Right lobe of liver (tissue), 4 donors: ENCODE measurements around the gene FDCSP.

Experiments
- POLR2A ChIP-seq: fragments of 450-650 bp; IDR thresholded peaks from one replicate; pipeline ENCODE4 v1.6.1; 2017; ENCODE audit warnings: antibody characterized with exemption, mild to moderate bottlenecking
- TF ChIP-seq, protein P1 (sequence below), 4 donors: fragments of 200-600 bp in 3 of 4; fragments of 450-650 bp in 1 of 4; IDR thresholded peaks; one replicate each; pipeline versions ENCODE4 v1.5.1 to v1.8.0; 2016 to 2022; ENCODE audit warnings: antibody characterized with exemption in 4 of 4, mild to moderate bottlenecking in 2 of 4
- donor health status: DM: no; HTN: no; CAD: no.
- donor health status: DM: no; HTN: no; CAD: no.
- donor health status: DM: no; HTN: yes; CAD: no.

DNA sequence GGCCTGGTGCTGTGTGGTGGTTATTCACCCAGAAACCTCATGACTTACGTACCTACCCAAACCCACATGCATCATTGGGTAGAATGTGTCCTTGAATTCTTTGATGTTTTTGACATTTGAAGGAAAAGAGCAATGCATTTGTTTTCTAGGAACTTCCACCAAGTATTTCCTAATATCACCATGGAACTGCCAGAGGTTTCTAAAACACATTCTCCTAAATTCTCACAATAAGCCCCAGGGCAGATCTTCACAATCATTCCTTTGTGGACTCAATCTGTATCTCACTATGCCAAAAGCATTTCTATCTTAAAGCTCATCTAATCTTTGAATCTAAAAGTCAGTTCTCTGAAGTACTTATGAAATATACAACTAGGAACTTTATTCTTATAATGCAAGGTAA is 38.7 kb upstream of the FDCSP start:
- TF ChIP-seq, protein P1, sequence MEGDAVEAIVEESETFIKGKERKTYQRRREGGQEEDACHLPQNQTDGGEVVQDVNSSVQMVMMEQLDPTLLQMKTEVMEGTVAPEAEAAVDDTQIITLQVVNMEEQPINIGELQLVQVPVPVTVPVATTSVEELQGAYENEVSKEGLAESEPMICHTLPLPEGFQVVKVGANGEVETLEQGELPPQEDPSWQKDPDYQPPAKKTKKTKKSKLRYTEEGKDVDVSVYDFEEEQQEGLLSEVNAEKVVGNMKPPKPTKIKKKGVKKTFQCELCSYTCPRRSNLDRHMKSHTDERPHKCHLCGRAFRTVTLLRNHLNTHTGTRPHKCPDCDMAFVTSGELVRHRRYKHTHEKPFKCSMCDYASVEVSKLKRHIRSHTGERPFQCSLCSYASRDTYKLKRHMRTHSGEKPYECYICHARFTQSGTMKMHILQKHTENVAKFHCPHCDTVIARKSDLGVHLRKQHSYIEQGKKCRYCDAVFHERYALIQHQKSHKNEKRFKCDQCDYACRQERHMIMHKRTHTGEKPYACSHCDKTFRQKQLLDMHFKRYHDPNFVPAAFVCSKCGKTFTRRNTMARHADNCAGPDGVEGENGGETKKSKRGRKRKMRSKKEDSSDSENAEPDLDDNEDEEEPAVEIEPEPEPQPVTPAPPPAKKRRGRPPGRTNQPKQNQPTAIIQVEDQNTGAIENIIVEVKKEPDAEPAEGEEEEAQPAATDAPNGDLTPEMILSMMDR (IDR thresholded peaks at IDR 0.05) = no peak
- TF ChIP-seq POLR2A = no peak
